ENCODE measurements around the gene ZNF83. TPM values are rescaled to one million over a fixed set of nuclear protein-coding genes. Genes with fewer than 3 reads are reported as not detected.

Gene ZNF83
- total RNA-seq, 2 experiments from 2014 or later: 23.8 to 27.5 TPM

DNA sequence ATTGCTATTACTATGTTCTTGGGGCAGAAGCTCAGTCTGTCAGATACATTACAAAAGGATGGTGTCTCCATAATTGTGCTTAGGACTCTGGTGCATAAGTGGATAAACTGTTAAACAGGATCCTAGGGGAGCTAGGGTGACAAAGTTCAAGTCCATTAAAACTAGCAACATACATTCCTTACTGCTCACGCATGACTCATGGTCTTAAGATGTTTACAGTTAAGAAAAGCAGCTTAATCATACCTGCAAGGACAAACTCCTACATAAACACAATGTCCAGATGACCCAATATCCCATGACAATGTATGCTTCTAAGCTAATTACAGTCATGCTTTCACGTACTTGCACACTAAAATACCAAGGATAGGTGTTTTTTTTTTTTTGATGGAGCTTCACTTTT lies 71.6 kb downstream of the ZNF83 start:
- no peak overlapping the region for H3K27ac Mint-ChIP-seq
- POLR2A ChIA-PET: no interaction called here
- DNase-seq (no peak), ATAC-seq (no peak)
- intact Hi-C loops (cut with DNase I, micrococcal nuclease): no loop called here
- peaks cover 15% of the 10 kb centered on the region for H3K4me1 Mint-ChIP-seq
- H3K9me3 Mint-ChIP-seq (ENCODE audit: low read depth): peaks cover 30% of the 10 kb centered on the region
- no peak overlapping the region for H3K4me3 Mint-ChIP-seq
- H3K27me3 Mint-ChIP-seq: no peaks in the 10 kb centered on the region
- peaks cover 60% of the 10 kb centered on the region for H3K36me3 Mint-ChIP-seq (ENCODE audit: low read depth)
- CTCF ChIA-PET: no interaction called here

DNA sequence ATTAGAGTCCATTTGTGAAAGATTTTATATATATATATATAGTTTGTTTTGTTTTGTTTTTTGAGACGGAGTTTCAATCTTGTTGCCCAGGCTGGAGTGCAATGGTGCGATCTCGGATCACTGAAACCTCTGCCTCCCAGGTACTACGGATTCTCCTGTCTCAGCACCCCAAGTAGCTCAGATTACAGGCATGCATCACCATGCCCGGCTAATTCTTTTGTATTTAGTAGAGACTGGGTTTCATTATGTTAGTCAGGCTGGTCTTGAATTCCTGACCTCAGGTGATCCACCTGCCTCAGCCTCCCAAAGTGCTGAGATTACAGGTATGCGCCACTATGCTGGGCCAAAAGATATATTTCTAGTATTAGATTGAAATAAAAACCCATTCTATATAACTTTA lies 72.0 kb downstream of the ZNF83 start:
- H3K9me3 Mint-ChIP-seq (ENCODE audit: low read depth): peaks cover 29% of the 10 kb centered on the region
- H3K27me3 Mint-ChIP-seq: no peaks in the 10 kb centered on the region
- CTCF ChIA-PET: no interaction called here
- H3K36me3 Mint-ChIP-seq (ENCODE audit: low read depth): peaks cover 60% of the 10 kb centered on the region
- intact Hi-C loops (cut with DNase I, micrococcal nuclease): no loop called here
- POLR2A ChIA-PET: no interaction called here
- DNase-seq: no peak
- no peak overlapping the region for H3K27ac Mint-ChIP-seq
- ATAC-seq: no peak
- no peak overlapping the region for H3K4me3 Mint-ChIP-seq
- H3K4me1 Mint-ChIP-seq: peaks cover 10% of the 10 kb centered on the region

Other genes with a start within 250 kb of the ZNF83 start
- gene ZNF528, start 240.5 kb downstream of the ZNF83 start, total RNA-seq: 1 to 10 TPM; 8.2 to 8.6 TPM
- gene ZNF534, start 209.2 kb downstream of the ZNF83 start, total RNA-seq: under 1 TPM in 1 of 2 experiments, not detected in 1; 0.09 TPM
- gene ZNF578, start 184.8 kb downstream of the ZNF83 start, total RNA-seq: 1 to 10 TPM in 1 of 2 experiments, under 1 TPM in 1; 0.77 to 1.1 TPM
- gene ZNF808, start 110.7 kb downstream of the ZNF83 start, total RNA-seq: 10 to 100 TPM; 25.7 to 29.9 TPM
- gene ZNF701, start 68.1 kb downstream of the ZNF83 start, total RNA-seq: 10 to 100 TPM; 19.0 to 21.5 TPM
- gene ZNF611, start 96.7 kb upstream of the ZNF83 start, total RNA-seq: 10 to 100 TPM; 20.6 to 22.9 TPM
- gene ZNF600, start 148.4 kb upstream of the ZNF83 start, total RNA-seq: 10 to 100 TPM; 10.6 to 14.3 TPM
- gene ZNF28, start 183.3 kb upstream of the ZNF83 start, total RNA-seq: 10 to 100 TPM; 17.3 to 18.9 TPM
- gene ZNF468, start 219.3 kb upstream of the ZNF83 start, total RNA-seq: 10 to 100 TPM; 11.5 to 12.9 TPM